ENCODE data around the gene SERPINA12. TPM values are rescaled to one million over a fixed set of nuclear protein-coding genes. Genes with fewer than 3 reads are reported as not detected.

SERPINA12 gene
- total and polyA plus RNA-seq, 2 of the 13 experiments (the other 11 are each of a cell fraction or from before 2014, with no cell fraction given), result 0.08 TPM; not detected in 1

- TF ChIP-seq HBP1 (CRISPR knock-in tag; IDR thresholded peaks at IDR 0.05; ENCODE audit: low read depth), result 0 out of 2 replicates have a peak, but pooled peaks have one; percentile 54
- TF ChIP-seq SAP130 (CRISPR knock-in tag; IDR thresholded peaks at IDR 0.05; ENCODE audit: low read depth), result peak; percentile 45; the same call in 1 of the 2 replicates
- no peak for TF ChIP-seq BATF2 (CRISPR knock-in tag; IDR thresholded peaks at IDR 0.05)
- TF ChIP-seq HNF4A (CRISPR knock-in tag; IDR thresholded peaks at IDR 0.05), result peak; percentile 25; the same call in 1 of the 2 replicates
- TF ChIP-seq FOSL2 (CRISPR knock-in tag; IDR thresholded peaks at IDR 0.05), result 0 out of 2 replicates have a peak, but pooled peaks have one; percentile 7
- TF ChIP-seq RARA (CRISPR knock-in tag; IDR thresholded peaks at IDR 0.05), result peak; percentile 69
- TF ChIP-seq GTF3A (CRISPR knock-in tag; conservative IDR thresholded peaks at IDR 0.05), result no peak
- no peak for TF ChIP-seq MIER3 (CRISPR knock-in tag; IDR thresholded peaks at IDR 0.05; ENCODE audit: borderline replicate concordance)
- TF ChIP-seq YEATS4 (CRISPR knock-in tag; IDR thresholded peaks at IDR 0.05; ENCODE audit: borderline replicate concordance), result no peak
- no peak for TF ChIP-seq ZNF276 (CRISPR knock-in tag; IDR thresholded peaks at IDR 0.05; ENCODE audit: low read depth)
- peak; percentile 22; the same call in 1 of the 2 replicates for TF ChIP-seq TFDP1 (CRISPR knock-in tag; IDR thresholded peaks at IDR 0.05; ENCODE audit: borderline replicate concordance)
- no peak for TF ChIP-seq ZBTB34 (CRISPR knock-in tag; IDR thresholded peaks at IDR 0.05)
- TF ChIP-seq SP1 (IDR thresholded peaks at IDR 0.05), result no peak
- no peak for TF ChIP-seq SP1 (CRISPR knock-in tag; IDR thresholded peaks at IDR 0.05)
- TF ChIP-seq EZH2 (conservative IDR thresholded peaks at IDR 0.05; ENCODE audit: low read depth, low read length), result no peak
- TF ChIP-seq DNMT3B (CRISPR knock-in tag; conservative IDR thresholded peaks at IDR 0.05), result no peak
- no peak for TF ChIP-seq JUNB (CRISPR knock-in tag; IDR thresholded peaks at IDR 0.05; ENCODE audit: borderline replicate concordance)
- 0 out of 2 replicates have a peak, but pooled peaks have one; percentile 28 for TF ChIP-seq KDM2A (CRISPR knock-in tag; IDR thresholded peaks at IDR 0.05; ENCODE audit: borderline replicate concordance, low read depth)
- no peak for TF ChIP-seq ZKSCAN8 (CRISPR knock-in tag; IDR thresholded peaks at IDR 0.05; ENCODE audit: borderline replicate concordance)
- 0 out of 2 replicates have a peak, but pooled peaks have one; percentile 36 for TF ChIP-seq HOXA5 (CRISPR knock-in tag; IDR thresholded peaks at IDR 0.05)
- 0 out of 2 replicates have a peak, but pooled peaks have one; percentile 21 for TF ChIP-seq MED1 (CRISPR knock-in tag; IDR thresholded peaks at IDR 0.05)
- TF ChIP-seq HDAC2 (CRISPR knock-in tag; IDR thresholded peaks at IDR 0.05), result no peak; the same call in 1 of the 2 replicates
- 0 out of 2 replicates have a peak, but pooled peaks have one; percentile 34 for TF ChIP-seq ZNF572 (CRISPR knock-in tag; IDR thresholded peaks at IDR 0.05)
- no peak for TF ChIP-seq ZNF34 (CRISPR knock-in tag; IDR thresholded peaks at IDR 0.05; ENCODE audit: borderline replicate concordance)
- no peak for TF ChIP-seq ZNF251 (CRISPR knock-in tag; IDR thresholded peaks at IDR 0.05)
Measured at GRCh38 chr14:94543449-94544124, 34.3 kb upstream of the SERPINA12 start (continued).

Measured in HepG2 (cell line).